Left kidney (tissue), 2 donors: Measurements from ENCODE around the gene CHST1. TPM values are rescaled to one million over a fixed set of nuclear protein-coding genes. Genes with fewer than 3 reads are reported as not detected.

Experiments
- DNase-seq: peaks from one replicate; pipeline ENCODE4 v3.0.0-alpha.2; 2013
- polyA plus RNA-seq: library from polyadenylated mRNA; unstranded; fragments of 120-200 nt; gene quantifications from one replicate; pipeline ENCODE4 v1.2.1, GENCODE V29; 2013; ENCODE audit not compliant: insufficient read length

The CHST1 gene
- polyA plus RNA-seq, 1 donor: 11.1 TPM

GRCh38 chr11:45646275-45646927 lies 19.0 kb downstream of the CHST1 start:
- DNase-seq: no peak

GRCh38 chr11:45644981-45645889 lies 20.2 kb downstream of the CHST1 start:
- DNase-seq: no peak

- DNase-seq: no peak
These were observed 21.7 kb downstream of the CHST1 start for GRCh38 chr11:45643598-45644260.

- no peak for DNase-seq
These were observed 23.5 kb downstream of the CHST1 start for GRCh38 chr11:45641961-45642360.

- no peak for DNase-seq
These were observed 27.4 kb downstream of the CHST1 start for GRCh38 chr11:45638051-45638450.

GRCh38 chr11:45635907-45636306 lies 29.5 kb downstream of the CHST1 start:
- no peak for DNase-seq

GRCh38 chr11:45625611-45626010 lies 39.8 kb downstream of the CHST1 start:
- no peak for DNase-seq

GRCh38 chr11:45624095-45624494 lies 41.3 kb downstream of the CHST1 start:
- no peak for DNase-seq

GRCh38 chr11:45622861-45623260 lies 42.6 kb downstream of the CHST1 start:
- DNase-seq: no peak

- no peak for DNase-seq
These were observed 43.1 kb downstream of the CHST1 start for GRCh38 chr11:45622283-45622682.

GRCh38 chr11:45621588-45621987 lies 43.8 kb downstream of the CHST1 start:
- no peak for DNase-seq

GRCh38 chr11:45620243-45620642 lies 45.2 kb downstream of the CHST1 start:
- DNase-seq: no peak

- DNase-seq: no peak
These were observed 46.5 kb downstream of the CHST1 start for GRCh38 chr11:45618897-45619296.

GRCh38 chr11:45617871-45618601 lies 47.4 kb downstream of the CHST1 start:
- no peak for DNase-seq

GRCh38 chr11:45616802-45617549 lies 48.4 kb downstream of the CHST1 start:
- DNase-seq: no peak

- no peak for DNase-seq
These were observed 50.1 kb downstream of the CHST1 start for GRCh38 chr11:45615182-45615792.

GRCh38 chr11:45614196-45614828 lies 51.1 kb downstream of the CHST1 start:
- DNase-seq: no peak

GRCh38 chr11:45610627-45611026 lies 54.8 kb downstream of the CHST1 start:
- DNase-seq: no peak

GRCh38 chr11:45609902-45610301 lies 55.5 kb downstream of the CHST1 start:
- no peak for DNase-seq

GRCh38 chr11:45609337-45609736 lies 56.1 kb downstream of the CHST1 start:
- no peak for DNase-seq

- peak; percentile 42 for DNase-seq
These were observed 57.4 kb downstream of the CHST1 start for GRCh38 chr11:45607995-45608394.
